ENCODE results near the gene ACAP3.
A peak's percentile ranks its signal among the peaks of the same experiment; 100 is the strongest.

The ACAP3 gene

DNA sequence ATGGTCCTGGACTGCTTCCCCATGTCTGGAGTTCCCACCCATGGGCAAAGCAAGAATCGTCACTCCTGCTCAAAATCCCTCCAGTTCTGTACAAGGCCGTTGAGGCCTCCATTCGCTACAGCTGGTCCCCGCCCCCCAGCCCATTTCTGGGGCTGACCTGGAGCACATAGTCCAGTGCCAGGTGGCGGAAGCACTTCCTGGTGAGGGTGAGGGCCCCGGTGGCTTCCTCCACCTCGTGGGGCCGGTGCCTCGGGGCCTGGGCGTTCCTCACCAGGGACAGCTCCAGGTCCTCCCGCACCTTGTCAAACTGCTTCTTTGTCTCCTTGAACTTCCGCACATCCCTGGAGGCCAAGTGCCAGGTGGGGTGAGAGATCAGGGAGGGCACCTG is 7.4 kb downstream of the ACAP3 start:
- Histone ChIP-seq H3K27me3 (ENCODE audit: insufficient read depth, poor library complexity, severe bottlenecking) (no peaks in the 10 kb centered on the region), H3K27ac (replicated peaks) (no peak overlapping the region), H3K4me3 (replicated peaks; ENCODE audit: insufficient read depth, low read length) (no peak overlapping the region)
- TF ChIP-seq, protein P1, sequence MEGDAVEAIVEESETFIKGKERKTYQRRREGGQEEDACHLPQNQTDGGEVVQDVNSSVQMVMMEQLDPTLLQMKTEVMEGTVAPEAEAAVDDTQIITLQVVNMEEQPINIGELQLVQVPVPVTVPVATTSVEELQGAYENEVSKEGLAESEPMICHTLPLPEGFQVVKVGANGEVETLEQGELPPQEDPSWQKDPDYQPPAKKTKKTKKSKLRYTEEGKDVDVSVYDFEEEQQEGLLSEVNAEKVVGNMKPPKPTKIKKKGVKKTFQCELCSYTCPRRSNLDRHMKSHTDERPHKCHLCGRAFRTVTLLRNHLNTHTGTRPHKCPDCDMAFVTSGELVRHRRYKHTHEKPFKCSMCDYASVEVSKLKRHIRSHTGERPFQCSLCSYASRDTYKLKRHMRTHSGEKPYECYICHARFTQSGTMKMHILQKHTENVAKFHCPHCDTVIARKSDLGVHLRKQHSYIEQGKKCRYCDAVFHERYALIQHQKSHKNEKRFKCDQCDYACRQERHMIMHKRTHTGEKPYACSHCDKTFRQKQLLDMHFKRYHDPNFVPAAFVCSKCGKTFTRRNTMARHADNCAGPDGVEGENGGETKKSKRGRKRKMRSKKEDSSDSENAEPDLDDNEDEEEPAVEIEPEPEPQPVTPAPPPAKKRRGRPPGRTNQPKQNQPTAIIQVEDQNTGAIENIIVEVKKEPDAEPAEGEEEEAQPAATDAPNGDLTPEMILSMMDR (IDR thresholded peaks at IDR 0.05; ENCODE audit: insufficient read depth, low read length) = no peak
- TF ChIP-seq, protein P2, sequence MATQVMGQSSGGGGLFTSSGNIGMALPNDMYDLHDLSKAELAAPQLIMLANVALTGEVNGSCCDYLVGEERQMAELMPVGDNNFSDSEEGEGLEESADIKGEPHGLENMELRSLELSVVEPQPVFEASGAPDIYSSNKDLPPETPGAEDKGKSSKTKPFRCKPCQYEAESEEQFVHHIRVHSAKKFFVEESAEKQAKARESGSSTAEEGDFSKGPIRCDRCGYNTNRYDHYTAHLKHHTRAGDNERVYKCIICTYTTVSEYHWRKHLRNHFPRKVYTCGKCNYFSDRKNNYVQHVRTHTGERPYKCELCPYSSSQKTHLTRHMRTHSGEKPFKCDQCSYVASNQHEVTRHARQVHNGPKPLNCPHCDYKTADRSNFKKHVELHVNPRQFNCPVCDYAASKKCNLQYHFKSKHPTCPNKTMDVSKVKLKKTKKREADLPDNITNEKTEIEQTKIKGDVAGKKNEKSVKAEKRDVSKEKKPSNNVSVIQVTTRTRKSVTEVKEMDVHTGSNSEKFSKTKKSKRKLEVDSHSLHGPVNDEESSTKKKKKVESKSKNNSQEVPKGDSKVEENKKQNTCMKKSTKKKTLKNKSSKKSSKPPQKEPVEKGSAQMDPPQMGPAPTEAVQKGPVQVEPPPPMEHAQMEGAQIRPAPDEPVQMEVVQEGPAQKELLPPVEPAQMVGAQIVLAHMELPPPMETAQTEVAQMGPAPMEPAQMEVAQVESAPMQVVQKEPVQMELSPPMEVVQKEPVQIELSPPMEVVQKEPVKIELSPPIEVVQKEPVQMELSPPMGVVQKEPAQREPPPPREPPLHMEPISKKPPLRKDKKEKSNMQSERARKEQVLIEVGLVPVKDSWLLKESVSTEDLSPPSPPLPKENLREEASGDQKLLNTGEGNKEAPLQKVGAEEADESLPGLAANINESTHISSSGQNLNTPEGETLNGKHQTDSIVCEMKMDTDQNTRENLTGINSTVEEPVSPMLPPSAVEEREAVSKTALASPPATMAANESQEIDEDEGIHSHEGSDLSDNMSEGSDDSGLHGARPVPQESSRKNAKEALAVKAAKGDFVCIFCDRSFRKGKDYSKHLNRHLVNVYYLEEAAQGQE (IDR thresholded peaks at IDR 0.05; ENCODE audit: insufficient replicate concordance, low read depth) = peak; percentile 60
- no peak for DNase-seq (ENCODE audit: low read depth in 1 of 2, low spot score in 1 of 2)

DNA sequence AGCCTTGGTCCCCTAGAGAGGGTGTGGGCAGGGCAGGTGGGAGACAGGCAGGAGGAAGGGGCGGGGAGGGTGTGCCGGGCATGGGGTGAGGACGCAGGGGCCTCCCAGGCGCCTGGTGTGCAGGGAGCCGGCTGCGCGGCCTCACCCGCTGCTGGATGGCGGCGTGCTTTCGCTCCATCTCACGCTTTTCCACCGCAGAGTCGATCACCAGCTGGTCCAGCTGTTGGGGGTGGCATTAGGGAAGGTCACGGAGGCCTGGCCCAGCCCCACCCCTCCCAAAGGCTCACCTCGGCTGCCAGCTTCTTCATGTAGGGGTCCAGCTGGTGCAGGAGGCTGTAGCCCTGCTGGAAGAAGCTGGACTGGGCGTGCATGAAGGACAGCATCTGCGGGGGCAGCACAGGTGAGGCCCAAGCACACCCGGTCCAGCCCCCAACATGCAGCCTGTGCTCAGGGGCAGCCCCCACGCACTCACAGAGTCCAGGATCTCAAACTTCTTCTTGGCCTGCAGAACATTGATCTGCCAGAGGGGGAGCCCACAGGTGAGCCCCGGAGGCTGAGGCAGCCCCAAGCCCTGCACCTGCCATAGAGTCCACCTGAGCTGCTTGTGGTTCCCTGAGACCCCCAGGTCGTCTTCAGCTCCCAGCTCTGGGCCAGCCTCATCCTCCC is 7.9 kb downstream of the ACAP3 start:
- no peak for DNase-seq (ENCODE audit: low read depth in 1 of 2, low spot score in 1 of 2)
- Histone ChIP-seq H3K4me3 (replicated peaks; ENCODE audit: insufficient read depth, low read length) (no peak overlapping the region), H3K27me3 (ENCODE audit: insufficient read depth, poor library complexity, severe bottlenecking) (no peaks in the 10 kb centered on the region), H3K27ac (replicated peaks) (no peak overlapping the region)
- no peak; the same call in 1 of the 2 replicates for TF ChIP-seq POLR2AphosphoS5 (IDR thresholded peaks at IDR 0.05; ENCODE audit: low read depth)
- TF ChIP-seq, protein P1 (IDR thresholded peaks at IDR 0.05; ENCODE audit: insufficient read depth, low read length) = no peak
- TF ChIP-seq, protein P2 (IDR thresholded peaks at IDR 0.05; ENCODE audit: insufficient replicate concordance, low read depth) = no peak
- no peak for TF ChIP-seq GABPA (IDR thresholded peaks at IDR 0.05; ENCODE audit: low read depth)
- TF ChIP-seq SPI1 (IDR thresholded peaks at IDR 0.05; ENCODE audit: borderline replicate concordance, low read depth) = no peak

DNA sequence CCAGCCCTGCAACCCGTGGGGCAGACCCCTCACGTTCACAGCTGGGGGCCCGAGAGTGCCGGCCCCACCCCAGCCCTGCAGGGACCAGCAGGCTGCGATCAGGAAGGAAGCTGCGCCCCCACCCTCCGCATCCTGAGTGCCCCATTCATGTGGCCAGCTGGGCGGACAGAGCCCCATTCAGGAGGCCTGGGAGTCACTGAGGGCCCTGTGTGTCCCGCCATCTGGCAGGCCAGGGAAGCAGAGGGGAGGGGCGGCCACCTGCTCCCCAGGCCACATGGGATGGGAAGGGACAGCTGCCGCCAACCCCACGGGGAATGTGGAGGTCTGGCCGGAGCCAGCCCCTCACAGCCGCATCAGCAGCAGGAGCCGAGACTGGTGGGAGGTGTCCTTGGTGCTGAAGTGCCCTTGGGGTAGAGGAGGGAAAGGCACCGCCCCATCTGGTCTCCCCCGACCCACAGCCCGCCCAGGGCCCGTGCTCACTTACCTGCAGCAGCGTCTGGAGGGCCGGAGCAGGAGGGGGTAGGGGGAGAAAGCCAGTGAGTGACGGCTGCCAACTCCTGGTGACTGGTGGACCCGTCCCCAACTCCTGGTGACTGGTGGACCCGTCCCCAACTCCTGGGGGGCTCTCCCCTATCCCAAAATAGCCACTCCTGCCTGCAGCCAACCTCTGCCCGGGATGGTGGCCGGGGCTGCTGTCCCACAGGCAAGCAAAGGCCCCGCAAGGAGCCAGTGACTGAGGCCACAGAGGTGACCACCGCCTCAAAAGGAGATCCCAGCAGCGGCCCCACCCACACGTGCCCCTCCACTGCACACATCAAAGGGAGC is 8.7 kb downstream of the ACAP3 start:
- DNase-seq (ENCODE audit: low read depth in 1 of 2, low spot score in 1 of 2) = no peak
- Histone ChIP-seq H3K27ac (replicated peaks) (no peak overlapping the region), H3K27me3 (ENCODE audit: insufficient read depth, poor library complexity, severe bottlenecking) (no peaks in the 10 kb centered on the region), H3K4me3 (replicated peaks; ENCODE audit: insufficient read depth, low read length) (no peak overlapping the region)
- no peak for TF ChIP-seq POLR2AphosphoS5 (IDR thresholded peaks at IDR 0.05; ENCODE audit: low read depth)
- TF ChIP-seq SPI1 (IDR thresholded peaks at IDR 0.05; ENCODE audit: borderline replicate concordance, low read depth) = no peak
- TF ChIP-seq, protein P2 (IDR thresholded peaks at IDR 0.05; ENCODE audit: insufficient replicate concordance, low read depth) = peak; percentile 92
- TF ChIP-seq GABPA (IDR thresholded peaks at IDR 0.05; ENCODE audit: low read depth) = no peak

Data from HL-60 (cell line).